ENCODE measurements around the gene C19orf85.

The C19orf85 gene

DNA sequence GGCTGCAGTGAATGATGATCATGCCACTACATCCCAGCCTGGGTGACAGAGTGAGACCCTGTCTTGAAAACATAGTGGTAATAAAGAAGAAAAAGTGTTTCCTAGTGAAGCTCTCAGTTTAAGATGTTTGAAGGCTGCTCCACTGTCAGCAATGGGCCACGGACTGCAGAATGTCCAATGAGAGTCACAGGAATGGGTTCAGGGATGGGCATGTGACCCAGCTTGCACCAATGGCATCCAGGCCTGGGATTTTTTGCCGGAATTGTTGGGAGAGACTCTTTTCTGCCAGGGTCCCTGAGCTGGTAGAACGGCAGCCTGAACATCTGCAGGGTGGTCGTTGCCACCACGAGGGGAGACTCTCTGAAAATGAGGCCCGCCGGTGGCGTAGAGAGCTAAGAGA is 27.7 kb downstream of the C19orf85 start:
- no peak for DNase-seq

DNA sequence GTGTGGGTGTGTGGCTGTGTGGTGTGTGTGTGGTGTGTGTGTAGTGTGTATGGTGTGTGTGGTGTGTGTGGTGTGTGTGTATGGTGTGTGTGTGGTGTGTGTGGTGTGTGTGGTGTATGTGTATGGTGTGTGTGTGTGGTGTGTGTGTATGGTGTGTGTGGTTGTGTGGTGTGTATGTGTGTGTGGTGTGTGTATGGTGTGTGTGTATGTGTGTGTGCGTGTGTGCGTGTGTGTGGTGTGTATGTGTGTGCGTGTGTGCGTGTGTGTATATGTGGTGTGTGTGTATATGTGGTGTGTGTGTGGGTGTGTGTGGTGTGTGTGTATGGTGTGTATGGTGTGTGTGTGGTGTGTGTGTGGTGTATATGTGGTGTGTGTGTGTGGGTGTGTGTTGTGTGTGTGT is 29.5 kb downstream of the C19orf85 start:
- no peak for DNase-seq

DNA sequence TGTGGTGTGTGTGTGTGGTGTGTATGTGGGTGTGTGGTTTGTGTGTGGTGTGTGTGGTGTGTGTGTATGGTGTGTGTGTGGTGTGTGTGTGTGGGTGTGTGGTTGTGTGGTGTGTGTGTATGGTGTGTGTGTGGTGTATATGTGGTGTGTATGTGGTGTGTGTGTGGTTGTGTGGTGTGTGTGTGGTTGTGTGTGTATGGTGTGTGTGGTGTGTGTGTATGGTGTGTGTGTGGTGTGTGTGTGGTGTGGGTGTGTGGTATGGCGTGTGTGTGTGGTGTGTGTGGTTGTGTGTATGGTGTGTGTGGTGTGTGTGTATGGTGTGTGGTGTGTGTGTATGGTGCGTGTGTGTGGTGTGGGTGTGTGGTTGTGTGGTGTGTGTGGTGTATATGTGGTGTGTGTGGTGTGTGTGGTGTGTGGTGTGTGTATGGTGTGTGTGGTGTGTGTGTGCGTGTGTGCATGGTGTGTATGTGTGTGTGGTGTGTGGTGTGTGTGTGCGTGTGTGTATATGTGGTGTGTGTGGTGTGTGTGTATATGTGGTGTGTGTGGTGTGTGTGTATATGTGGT is 30.1 kb downstream of the C19orf85 start:
- DNase-seq: no peak

DNA sequence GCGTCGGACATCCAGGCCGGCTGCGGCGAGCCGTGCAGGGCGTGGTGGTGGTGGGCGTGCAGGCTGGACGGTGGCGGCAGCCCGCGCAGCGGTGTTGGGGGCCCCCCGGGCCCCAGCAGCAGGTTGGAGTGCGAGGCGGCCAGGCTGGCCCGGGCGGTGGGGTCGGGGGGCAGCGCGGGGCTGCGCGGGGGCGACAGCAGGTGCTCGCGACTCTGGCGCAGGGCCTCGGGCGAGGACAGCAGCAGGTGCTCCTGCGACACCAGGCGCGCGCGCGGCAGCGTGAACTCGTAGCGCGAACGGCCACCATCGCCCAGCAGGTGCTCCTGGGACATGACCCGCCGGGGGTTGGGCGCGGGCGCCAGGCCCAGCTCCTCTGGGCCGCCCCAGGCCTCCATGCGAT is 31.3 kb downstream of the C19orf85 start:
- DNase-seq: no peak

DNA sequence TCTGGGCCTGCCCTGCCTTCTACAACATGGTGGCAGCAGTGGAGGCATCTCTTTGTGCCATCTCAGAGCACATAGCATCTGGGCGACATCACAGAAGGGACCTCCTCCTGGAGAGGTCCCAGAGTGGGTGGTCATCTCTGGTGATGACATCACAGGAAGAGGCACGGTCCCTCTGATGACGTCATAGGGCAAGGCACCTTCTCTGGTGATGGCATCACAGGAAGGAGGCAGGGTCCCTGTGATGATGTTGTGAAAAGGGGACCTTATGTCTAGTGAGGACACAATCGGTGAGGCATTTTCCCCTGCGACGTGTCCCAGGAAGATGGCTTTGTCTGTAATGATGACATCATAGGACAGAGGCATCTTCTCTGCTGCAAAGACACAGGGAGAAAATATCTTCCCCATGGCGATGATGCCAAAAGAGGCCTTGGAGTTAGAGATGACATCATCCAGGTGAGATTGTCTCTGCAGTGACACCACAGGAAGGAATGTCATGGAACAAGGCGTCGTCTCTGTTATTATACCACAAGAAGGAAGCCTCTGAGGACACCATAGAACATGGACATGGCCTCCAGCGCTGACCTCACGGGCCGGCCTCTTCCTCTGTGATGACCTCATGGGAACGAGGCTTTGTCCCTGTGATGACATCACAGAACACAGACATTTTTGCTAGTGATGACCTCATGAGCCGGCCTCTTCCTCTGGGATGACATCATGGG is 32.2 kb downstream of the C19orf85 start:
- DNase-seq: no peak

DNA sequence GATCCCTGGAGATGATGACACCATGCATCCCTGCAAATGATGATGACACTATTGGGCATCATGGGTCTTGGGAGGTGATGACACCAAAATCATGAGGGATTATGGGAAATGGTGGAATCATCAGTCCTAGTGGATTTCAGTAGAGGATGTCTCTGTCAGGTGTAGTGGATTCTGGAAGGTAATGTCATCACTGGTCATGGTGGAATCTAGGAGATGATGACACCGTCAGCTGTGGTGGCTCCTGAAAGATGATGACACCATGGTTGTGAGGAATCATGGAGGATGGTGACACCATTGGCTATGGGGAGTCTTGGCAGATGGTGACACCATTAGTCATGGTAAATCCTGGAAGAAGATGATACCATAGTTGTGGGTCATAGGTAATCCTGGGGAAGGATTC is 33.4 kb downstream of the C19orf85 start:
- DNase-seq: no peak

DNA sequence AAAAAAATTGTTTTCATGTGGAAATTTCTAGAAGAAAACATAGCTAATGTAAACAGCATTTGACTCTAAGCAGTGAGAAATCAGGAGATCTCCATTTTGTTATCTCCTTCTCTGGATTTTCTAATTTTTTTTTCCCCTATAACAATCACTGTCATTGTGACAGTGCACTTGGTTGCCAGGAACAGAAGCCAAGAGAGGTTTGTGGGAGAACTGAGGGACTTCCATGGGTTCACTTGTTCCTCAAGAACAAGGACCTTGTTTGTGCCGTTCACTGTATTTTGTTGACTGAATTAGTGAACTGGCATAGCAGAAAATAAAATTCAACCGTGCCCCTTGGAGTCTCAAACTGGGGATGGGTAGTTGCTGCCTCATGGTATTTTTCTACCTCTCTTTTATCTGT is 38.5 kb downstream of the C19orf85 start:
- no peak for DNase-seq

DNA sequence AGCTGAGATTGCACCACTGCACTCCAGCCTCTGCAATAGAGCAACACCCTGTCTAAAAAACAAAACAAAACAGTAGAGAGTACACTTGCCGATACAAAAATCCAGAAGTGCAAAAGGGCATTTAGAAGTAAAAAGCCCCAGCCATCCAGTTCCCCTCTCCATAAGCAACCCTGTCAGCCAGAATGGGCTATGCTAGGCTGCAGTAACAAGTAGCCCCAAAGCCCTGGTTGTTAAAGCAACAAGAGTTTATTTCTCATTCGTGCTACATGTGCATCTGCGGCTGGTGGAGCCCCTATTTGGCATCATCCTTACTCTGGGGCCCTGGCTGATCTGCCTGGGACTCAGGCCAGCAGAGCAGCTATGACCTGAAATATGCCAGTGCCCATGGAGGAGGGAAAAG is 40.0 kb downstream of the C19orf85 start:
- no peak for DNase-seq

DNA sequence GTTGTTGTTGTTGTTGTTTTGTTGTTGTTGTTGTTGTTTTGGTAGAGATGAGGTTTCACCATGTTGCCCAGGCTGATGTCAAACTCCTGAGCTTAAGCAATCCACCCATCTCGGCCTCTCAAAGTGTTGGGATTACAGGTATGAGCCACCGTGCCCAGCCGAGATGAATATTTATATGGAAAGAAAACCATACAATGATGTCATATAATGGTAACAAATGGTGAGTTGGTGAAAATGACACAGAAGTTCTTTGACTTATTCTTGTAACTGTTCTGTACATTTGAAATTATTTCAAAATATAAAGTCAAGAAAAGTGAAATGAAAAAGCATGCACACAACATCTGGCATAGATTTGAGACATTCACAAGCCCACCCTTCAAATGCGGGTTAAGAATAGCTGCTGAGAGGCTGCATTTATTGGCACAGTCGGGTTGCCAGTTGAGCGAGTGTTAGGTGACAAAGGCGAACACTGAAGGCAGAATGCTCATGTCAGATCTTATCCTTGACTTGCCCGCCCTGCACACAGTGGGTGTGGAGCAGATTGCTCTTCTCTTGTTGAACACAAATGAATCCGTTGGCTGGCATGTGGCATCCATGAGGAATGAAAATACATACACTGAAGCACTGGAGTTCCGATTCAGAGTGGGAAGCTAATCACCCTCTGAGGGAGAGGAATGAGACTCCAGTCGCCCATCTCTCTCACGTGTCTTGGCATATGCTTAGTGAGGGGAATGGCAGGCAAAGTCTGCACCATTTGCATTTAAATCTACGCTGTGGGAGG is 41.1 kb downstream of the C19orf85 start:
- DNase-seq: no peak

DNA sequence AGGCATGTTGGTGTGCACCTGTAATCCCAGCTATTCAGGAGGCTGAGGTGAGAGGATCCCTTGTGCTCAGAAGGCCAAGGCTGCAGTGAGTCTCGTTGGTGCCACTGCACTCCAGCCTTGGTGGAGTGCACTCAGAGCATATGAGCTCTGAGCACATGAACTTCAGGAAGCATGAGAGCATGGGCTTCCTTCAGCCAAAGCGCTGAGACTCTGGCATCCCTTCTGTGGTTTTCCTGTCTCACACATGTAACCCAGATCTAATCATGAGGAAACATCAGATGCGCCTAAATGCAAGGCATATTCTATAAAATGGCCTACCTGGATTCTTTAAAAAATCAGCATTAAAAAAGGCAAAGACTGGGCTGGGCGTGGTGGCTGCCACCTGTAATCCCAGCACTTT is 43.3 kb downstream of the C19orf85 start:
- peak; percentile 70 for DNase-seq

DNA sequence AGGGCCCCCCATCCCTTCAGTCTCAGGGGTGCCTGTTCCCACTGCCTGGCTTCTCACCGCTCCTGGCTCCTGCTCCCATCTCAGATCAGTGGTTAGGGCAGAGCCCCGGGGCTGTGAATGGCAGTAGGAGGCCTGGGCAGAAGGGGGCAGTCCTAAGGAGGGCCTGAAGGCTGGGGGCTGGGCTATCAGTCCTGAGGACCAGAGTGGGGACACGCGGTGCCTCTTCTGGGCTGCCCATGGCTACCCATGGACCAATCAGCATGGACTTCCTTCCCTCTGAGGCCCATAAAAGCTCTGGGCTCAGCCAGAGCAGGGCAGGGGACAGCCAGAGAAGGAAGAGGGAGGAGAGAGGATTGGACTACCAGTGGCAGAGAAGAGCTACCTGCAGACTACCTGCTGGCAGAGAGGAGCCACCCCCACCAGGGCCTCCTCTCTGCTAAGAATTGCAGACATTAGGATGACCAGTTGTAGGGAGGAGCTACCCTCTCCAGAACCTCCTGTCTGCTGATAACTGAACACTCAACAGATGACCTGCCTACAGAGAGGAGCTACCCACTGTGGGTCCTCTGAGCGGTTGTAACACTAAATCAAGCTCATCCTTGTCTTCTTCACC is 44.8 kb downstream of the C19orf85 start:
- DNase-seq: no peak

DNA sequence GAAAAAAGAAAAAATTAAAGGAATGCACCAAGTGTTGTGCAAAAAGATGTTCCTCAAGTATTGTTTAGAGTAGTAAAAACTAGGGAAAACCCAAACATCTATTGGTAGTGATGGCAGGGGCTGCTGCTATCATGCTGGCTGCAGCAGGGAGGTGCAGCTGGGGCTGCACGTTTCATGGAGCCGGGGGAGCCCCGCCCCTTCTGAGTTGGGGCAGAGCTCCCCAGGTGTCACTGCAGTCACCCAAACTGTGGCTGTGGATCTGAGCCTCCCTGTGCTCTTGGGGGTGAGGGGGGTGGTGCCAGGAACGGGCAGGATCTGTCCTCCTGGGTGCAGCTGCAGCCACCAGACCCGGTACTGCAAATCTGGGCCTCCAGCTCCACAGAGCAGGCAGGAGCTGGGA is 45.4 kb downstream of the C19orf85 start:
- DNase-seq: no peak

DNA sequence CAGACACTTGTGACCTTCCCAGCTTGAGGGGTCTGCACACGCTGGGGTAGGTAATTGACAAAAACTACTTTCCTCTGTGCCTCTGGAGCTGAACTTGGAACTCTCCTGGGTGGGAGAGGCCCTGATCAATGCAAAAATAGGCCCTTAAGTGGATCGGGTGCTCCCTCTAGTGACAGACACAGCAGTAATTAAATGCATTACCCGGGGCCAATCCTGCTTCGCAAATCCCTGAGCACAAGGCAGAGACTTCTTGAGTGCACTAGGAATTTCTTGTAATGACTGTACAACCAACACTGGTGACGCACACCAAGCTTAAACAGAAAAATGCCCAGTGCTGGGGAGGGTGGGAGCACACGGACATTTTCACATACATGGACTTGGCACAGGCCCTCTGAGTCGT is 46.4 kb downstream of the C19orf85 start:
- DNase-seq: peak; percentile 68

Measured in CD4-positive, alpha-beta T cell treated with Interleukin-6 for 4 hours (primary cell).